Mesenchymal stem cell (in vitro differentiated cells and primary cell): ENCODE measurements around the gene FCHO1.

Experiments used
- DNase-seq: peaks from one replicate; pipeline ENCODE4 v3.0.0-alpha.2; 2013
- H2AFZ ChIP-seq: one replicate; pipeline ENCODE4 v1.6.1; 2013; ENCODE audit warnings: low read depth, mild to moderate bottlenecking, control low read depth, inconsistent platforms, low read length, moderate library complexity
- H2AK5ac ChIP-seq: 2 replicates; pipeline ENCODE4 v1.6.1; 2013; ENCODE audit warnings: low read length, moderate library complexity, mild to moderate bottlenecking, inconsistent platforms; ENCODE audit not compliant: severe bottlenecking
- H2BK120ac ChIP-seq: one replicate; pipeline ENCODE4 v1.6.1; 2013; ENCODE audit warnings: low read depth, mild to moderate bottlenecking, inconsistent platforms, low read length, moderate library complexity
- H2BK12ac ChIP-seq, 2 experiments: one replicate each; pipeline ENCODE4 v1.6.1; 2013; ENCODE audit warnings: inconsistent platforms in 2 of 2, low read length in 2 of 2, mild to moderate bottlenecking in 2 of 2, moderate library complexity in 2 of 2, control low read depth in 1 of 2
- H2BK15ac ChIP-seq: one replicate; pipeline ENCODE4 v1.6.1; 2013; ENCODE audit warnings: mild to moderate bottlenecking, low read depth, inconsistent platforms; ENCODE audit not compliant: poor library complexity, severe bottlenecking
- H2BK5ac ChIP-seq: 2 replicates; pipeline ENCODE4 v1.6.1; 2013; ENCODE audit warnings: low read depth, mild to moderate bottlenecking, low read length, control low read depth, inconsistent platforms; ENCODE audit not compliant: poor library complexity, severe bottlenecking
- H3K14ac ChIP-seq, 2 experiments: one replicate each; pipeline ENCODE4 v1.6.1; 2013; ENCODE audit warnings: inconsistent platforms in 2 of 2, low read length in 2 of 2, control low read depth in 1 of 2, mild to moderate bottlenecking in 1 of 2, moderate library complexity in 1 of 2
- H3K18ac ChIP-seq, 2 experiments: one replicate each; pipeline ENCODE4 v1.6.1; 2013; ENCODE audit warnings: inconsistent platforms in 2 of 2, low read length in 2 of 2, control low read depth in 1 of 2, low read depth in 1 of 2, mild to moderate bottlenecking in 1 of 2
- H3K23ac ChIP-seq, 2 experiments: one replicate each; pipeline ENCODE4 v1.6.1; 2013; ENCODE audit warnings: inconsistent platforms in 2 of 2, low read length in 2 of 2, mild to moderate bottlenecking in 2 of 2, moderate library complexity in 2 of 2, control low read depth in 1 of 2
- H3K27ac ChIP-seq: 2 replicates; pipeline ENCODE4 v1.5.1; 2013; ENCODE audit warnings: mild to moderate bottlenecking, moderate library complexity, low read length, control low read depth, inconsistent platforms; ENCODE audit not compliant: poor library complexity, severe bottlenecking
- H3K27me3 ChIP-seq, 2 experiments: 2 replicates each; pipeline versions ENCODE4 v1.6.1 to v1.7.0; 2013; ENCODE audit warnings: low read length in 2 of 2, mild to moderate bottlenecking in 2 of 2, moderate library complexity in 2 of 2, control low read depth in 1 of 2, inconsistent platforms in 1 of 2; ENCODE audit not compliant: control insufficient read depth in 1 of 2, insufficient read depth in 1 of 2
- H3K36me3 ChIP-seq, 2 experiments: 2 replicates each; pipeline versions ENCODE4 v1.6.1 to v1.7.0; 2013; ENCODE audit warnings: low read length in 2 of 2, control low read depth in 1 of 2, inconsistent platforms in 1 of 2, low read depth in 1 of 2, mild to moderate bottlenecking in 1 of 2; ENCODE audit not compliant: insufficient read depth in 2 of 2, control insufficient read depth in 1 of 2
- H3K4ac ChIP-seq, 2 experiments: one replicate each; pipeline ENCODE4 v1.6.1; 2013; ENCODE audit warnings: inconsistent platforms in 2 of 2, low read length in 2 of 2, mild to moderate bottlenecking in 2 of 2, moderate library complexity in 2 of 2, control low read depth in 1 of 2, low read depth in 1 of 2
- H3K4me1 ChIP-seq: 2 replicates; pipeline ENCODE4 v1.6.1; 2013; ENCODE audit warnings: low read depth, low read length, control low read depth; ENCODE audit not compliant: control insufficient read depth, insufficient read depth
- H3K4me2 ChIP-seq: 2 replicates; pipeline ENCODE4 v1.6.1; 2013; ENCODE audit warnings: low read length, mild to moderate bottlenecking, inconsistent platforms; ENCODE audit not compliant: poor library complexity, severe bottlenecking
- H3K4me3 ChIP-seq, 2 experiments: 2 replicates each; pipeline versions ENCODE4 v1.5.1 to v1.7.0; 2013; ENCODE audit warnings: low read length in 2 of 2, mild to moderate bottlenecking in 2 of 2, control low read depth in 1 of 2, low read depth in 1 of 2; ENCODE audit not compliant: insufficient read depth in 1 of 2
- H3K79me1 ChIP-seq: replicated peaks from 2 replicates; pipeline ENCODE4 v1.6.1; 2013; ENCODE audit warnings: mild to moderate bottlenecking, control low read depth, low read length, inconsistent platforms; ENCODE audit not compliant: poor library complexity, severe bottlenecking
- H3K9ac ChIP-seq: 2 replicates; pipeline ENCODE4 v1.7.0; 2013; ENCODE audit warnings: mild to moderate bottlenecking, low read length, moderate library complexity
- H3K9me3 ChIP-seq: 2 replicates; pipeline ENCODE4 v1.7.0; 2013; ENCODE audit warnings: mild to moderate bottlenecking, low read length; ENCODE audit not compliant: control insufficient read depth
- H4K8ac ChIP-seq: one replicate; pipeline ENCODE4 v1.6.1; 2013; ENCODE audit warnings: inconsistent platforms, mild to moderate bottlenecking, low read length, moderate library complexity
- H4K91ac ChIP-seq: one replicate; pipeline ENCODE4 v1.6.1; 2013; ENCODE audit warnings: mild to moderate bottlenecking, low read length, inconsistent platforms
- WGBS: methylation state at CpG from one replicate; pipeline ENCODE4 v1.1.7; 2013; ENCODE audit warnings: mixed read lengths; 5-methylcytosine and 5-hydroxymethylcytosine counted together

FCHO1 gene

GRCh38 chr19:17719730-17720400 lies 31.4 kb upstream of the FCHO1 start:
- H2BK12ac ChIP-seq, result peak overlapping the region in 1 of 2 experiments; percentile 37
- peak overlapping the region; percentile 41 for H3K4me2 ChIP-seq
- H3K4me3 ChIP-seq, result peak overlapping the region; percentile 72 to 99
- H3K23ac ChIP-seq, result no peak overlapping the region
- no peak overlapping the region for H3K27ac ChIP-seq
- no peak for DNase-seq
- H2AK5ac ChIP-seq, result no peak overlapping the region
- H2BK5ac ChIP-seq, result no peak overlapping the region
- H3K9me3 ChIP-seq, result no peaks in the 10 kb centered on the region
- H2BK120ac ChIP-seq, result peak overlapping the region; percentile 78
- H4K8ac ChIP-seq, result peak overlapping the region; percentile 19
- H3K27me3 ChIP-seq, result no peaks in the 10 kb centered on the region
- peak overlapping the region; percentile 12 for H2BK15ac ChIP-seq
- H3K36me3 ChIP-seq, result peaks cover 7 to 30% of the 10 kb centered on the region in 2 experiments
- H3K4ac ChIP-seq, result peak overlapping the region; percentile 9 to 69
- peak overlapping the region in 1 of 2 experiments; percentile 54 for H3K18ac ChIP-seq
- WGBS, result 17% methylated on average over 24 of the region's 38 CpGs
- peak overlapping the region; percentile 87 for H3K9ac ChIP-seq
- no peak overlapping the region for H2AFZ ChIP-seq
- H3K4me1 ChIP-seq, result peaks cover 24% of the 10 kb centered on the region
- peaks cover 29% of the 10 kb centered on the region for H3K79me1 ChIP-seq
- H3K14ac ChIP-seq, result peak overlapping the region in 1 of 2 experiments; percentile 19
- peak overlapping the region; percentile 40 for H4K91ac ChIP-seq

GRCh38 chr19:17720440-17720839 lies 30.8 kb upstream of the FCHO1 start:
- no peak overlapping the region for H2AK5ac ChIP-seq
- H4K91ac ChIP-seq, result peak overlapping the region; percentile 6
- H3K14ac ChIP-seq, result no peak overlapping the region
- H3K9me3 ChIP-seq, result no peaks in the 10 kb centered on the region
- peak overlapping the region; percentile 87 for H3K9ac ChIP-seq
- DNase-seq, result no peak
- H3K36me3 ChIP-seq, result peaks cover 13 to 36% of the 10 kb centered on the region in 2 experiments
- peaks cover 24% of the 10 kb centered on the region for H3K4me1 ChIP-seq
- 48% methylated on average over 7 of the region's 7 CpGs for WGBS
- no peak overlapping the region for H3K23ac ChIP-seq
- H2BK120ac ChIP-seq, result no peak overlapping the region
- H2BK12ac ChIP-seq, result no peak overlapping the region
- peak overlapping the region; percentile 41 for H3K4me2 ChIP-seq
- no peak overlapping the region for H4K8ac ChIP-seq
- no peak overlapping the region for H2BK5ac ChIP-seq
- no peak overlapping the region for H2BK15ac ChIP-seq
- no peak overlapping the region for H3K27ac ChIP-seq
- H3K4me3 ChIP-seq, result peak overlapping the region; percentile 72 to 99
- H3K27me3 ChIP-seq, result no peaks in the 10 kb centered on the region
- no peak overlapping the region for H2AFZ ChIP-seq
- no peak overlapping the region for H3K18ac ChIP-seq
- H3K79me1 ChIP-seq, result peaks cover 35% of the 10 kb centered on the region
- H3K4ac ChIP-seq, result no peak overlapping the region

GRCh38 chr19:17721111-17721628 lies 30.1 kb upstream of the FCHO1 start:
- Histone ChIP-seq H2AK5ac (no peak overlapping the region), H3K9ac (peak overlapping the region; percentile 87), H3K23ac (no peak overlapping the region), H3K4me3 (peak overlapping the region in 1 of 2 experiments; percentile 99), H3K4me1 (peaks cover 24% of the 10 kb centered on the region), H3K14ac (no peak overlapping the region), H3K4ac (no peak overlapping the region), H3K9me3 (no peaks in the 10 kb centered on the region), H2BK120ac (no peak overlapping the region), H2AFZ (no peak overlapping the region), H2BK5ac (no peak overlapping the region), H3K36me3 (peaks cover 20 to 43% of the 10 kb centered on the region in 2 experiments), H4K8ac (no peak overlapping the region), H3K27me3 (no peaks in the 10 kb centered on the region), H2BK15ac (no peak overlapping the region), H3K4me2 (no peak overlapping the region), H3K79me1 (peaks cover 42% of the 10 kb centered on the region), H2BK12ac (no peak overlapping the region), H3K27ac (no peak overlapping the region), H4K91ac (no peak overlapping the region), H3K18ac (no peak overlapping the region)
- DNase-seq, result no peak
- 88% methylated on average over 11 of the region's 12 CpGs for WGBS

GRCh38 chr19:17721821-17722220 lies 29.5 kb upstream of the FCHO1 start:
- Histone ChIP-seq H3K4me2 (no peak overlapping the region), H2BK120ac (no peak overlapping the region), H3K79me1 (peaks cover 48% of the 10 kb centered on the region), H3K4me3 (peak overlapping the region in 1 of 2 experiments; percentile 99), H2AFZ (no peak overlapping the region), H3K36me3 (peaks cover 26 to 49% of the 10 kb centered on the region in 2 experiments), H3K27ac (no peak overlapping the region), H3K23ac (peak overlapping the region in 1 of 2 experiments; percentile 2), H4K91ac (no peak overlapping the region), H2AK5ac (no peak overlapping the region), H2BK5ac (no peak overlapping the region), H3K27me3 (no peaks in the 10 kb centered on the region), H3K9me3 (no peaks in the 10 kb centered on the region), H2BK15ac (no peak overlapping the region), H4K8ac (peak overlapping the region; percentile 73), H3K4me1 (peaks cover 24% of the 10 kb centered on the region), H2BK12ac (no peak overlapping the region), H3K18ac (no peak overlapping the region), H3K4ac (no peak overlapping the region), H3K9ac (peak overlapping the region; percentile 87), H3K14ac (no peak overlapping the region)
- DNase-seq, result peak; percentile 43
- WGBS, result 46% methylated on average over 7 of the region's 8 CpGs
